LNCAP (cell line): ENCODE measurements around the gene SLC5A10.

Source experiments
- CTCF ChIP-seq: fragments of 450-650 bp; IDR thresholded peaks from 2 replicates; pipeline ENCODE4 v1.5.1; 2017; ENCODE audit warnings: mild to moderate bottlenecking

The SLC5A10 gene

DNA sequence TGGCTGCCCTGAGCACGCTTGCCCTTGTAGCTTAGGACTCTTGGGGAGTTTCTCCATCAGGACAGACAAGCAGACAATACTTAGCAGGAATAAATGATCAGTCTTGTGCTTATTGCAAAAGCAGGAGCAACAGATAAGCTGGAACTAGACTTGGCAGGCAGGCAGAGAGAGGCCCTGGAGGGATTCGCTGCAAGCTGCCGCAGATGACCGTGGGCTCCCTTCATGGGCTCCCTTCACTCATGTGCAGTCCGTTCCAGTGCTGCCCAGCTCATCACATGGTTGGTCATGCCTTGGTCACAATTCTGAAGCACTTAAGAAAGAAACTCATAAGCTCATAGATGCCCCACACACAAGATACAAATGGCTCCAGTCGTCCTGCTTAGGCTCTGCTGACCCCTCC, 2.4 kb upstream of the SLC5A10 start:
- TF ChIP-seq CTCF, result no peak

DNA sequence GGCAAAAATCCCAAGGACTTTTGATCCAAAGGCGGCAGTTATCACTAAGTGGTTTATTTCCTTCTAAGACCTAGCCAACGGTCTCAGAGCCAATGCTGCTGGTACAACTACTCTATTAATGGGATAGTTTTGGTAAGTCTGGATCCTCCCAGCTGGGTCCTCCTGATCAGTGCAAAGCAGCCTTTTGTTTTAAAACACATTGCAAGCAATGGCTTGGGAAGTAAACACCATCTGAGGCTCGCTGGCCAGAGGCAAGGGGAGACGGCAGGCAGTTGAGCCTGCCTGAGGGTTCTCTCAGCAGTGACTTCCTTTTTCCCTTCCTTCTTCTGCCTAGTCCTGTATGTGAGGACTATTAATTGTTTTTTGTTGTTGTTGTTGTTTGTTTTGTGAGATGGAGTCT, 1.6 kb upstream of the SLC5A10 start:
- TF ChIP-seq CTCF, result no peak

- no peak for TF ChIP-seq CTCF
These were observed 740 bp upstream of the SLC5A10 start for GRCh38 chr17:18950944-18951905.

- TF ChIP-seq CTCF, result no peak
These were observed 1.3 kb downstream of the SLC5A10 start for GRCh38 chr17:18953231-18953728.

GRCh38 chr17:18954321-18954720, 2.4 kb downstream of the SLC5A10 start:
- no peak for TF ChIP-seq CTCF

DNA sequence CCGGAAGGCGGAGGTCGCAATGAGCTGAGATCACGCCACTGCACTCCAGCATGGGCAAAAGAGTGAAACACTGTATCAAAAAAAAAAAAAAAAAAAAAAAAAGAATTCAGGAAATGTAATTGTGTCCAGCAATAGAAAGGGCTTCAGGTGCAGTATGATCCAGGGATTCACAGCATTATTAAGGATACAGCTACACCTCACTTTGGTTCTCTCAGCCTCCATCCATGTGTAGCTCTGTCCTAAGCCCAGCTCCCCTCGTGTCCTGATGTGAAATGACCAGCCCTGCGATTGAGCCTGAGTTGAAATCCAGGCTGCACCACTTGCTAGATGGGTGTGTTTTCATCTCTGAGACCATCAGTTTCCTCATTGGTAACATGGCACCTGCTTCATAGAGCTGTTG, 3.0 kb downstream of the SLC5A10 start:
- no peak for TF ChIP-seq CTCF

GRCh38 chr17:18956581-18956980, 4.6 kb downstream of the SLC5A10 start:
- TF ChIP-seq CTCF, result no peak
